DOHH2 (cell line): ENCODE results near the gene ARL6IP5.

Experiments
- H3F3A ChIP-seq: fragments of 200-600 bp; sonication (generic), shearing (Covaris generic); 2 replicates; pipeline ENCODE4 v1.6.0; 2016; ENCODE audit warnings: antibody characterized with exemption, mild to moderate bottlenecking; ENCODE audit not compliant: control insufficient read depth, insufficient read depth
- H3K27ac ChIP-seq: fragments of 200-600 bp; sonication (generic); 2 replicates; pipeline ENCODE4 v1.5.1; 2014; ENCODE audit warnings: low read depth, mild to moderate bottlenecking, low read length, moderate library complexity
- H3K27me3 ChIP-seq: fragments of 200-600 bp; sonication (generic); 2 replicates; pipeline ENCODE4 v1.6.1; 2014; ENCODE audit warnings: mild to moderate bottlenecking, low read length, mixed read lengths; ENCODE audit not compliant: control insufficient read depth
- H3K36me3 ChIP-seq: fragments of 200-600 bp; sonication (generic); 2 replicates; pipeline ENCODE4 v1.6.1; 2014; ENCODE audit warnings: mild to moderate bottlenecking, low read length, moderate library complexity, mixed read lengths; ENCODE audit not compliant: control insufficient read depth
- H3K4me1 ChIP-seq: fragments of 200-600 bp; sonication (generic); 2 replicates; pipeline ENCODE4 v1.6.1; 2014; ENCODE audit warnings: mild to moderate bottlenecking, low read length, mixed read lengths; ENCODE audit not compliant: control insufficient read depth
- H3K4me2 ChIP-seq: fragments of 200-600 bp; sonication (generic); 2 replicates; pipeline ENCODE4 v1.6.0; 2014; ENCODE audit warnings: mild to moderate bottlenecking, low read length, moderate library complexity
- H3K4me3 ChIP-seq: fragments of 200-600 bp; sonication (generic); 2 replicates; pipeline ENCODE4 v1.5.1; 2014; ENCODE audit warnings: mild to moderate bottlenecking, low read length, mixed read lengths
- H3K79me2 ChIP-seq: fragments of 200-600 bp; sonication (generic); 2 replicates; pipeline ENCODE4 v1.6.1; 2014; ENCODE audit warnings: mild to moderate bottlenecking, low read length, mixed read lengths; ENCODE audit not compliant: control insufficient read depth
- H3K9me2 ChIP-seq: fragments of 200-600 bp; sonication (generic); replicated peaks from 2 replicates; pipeline ENCODE4 v1.6.1; 2014; ENCODE audit warnings: mild to moderate bottlenecking, low read length, mixed read lengths; ENCODE audit not compliant: control insufficient read depth
- H3K9me3 ChIP-seq: fragments of 200-600 bp; sonication (generic); 2 replicates; pipeline ENCODE4 v1.6.1; 2014; ENCODE audit warnings: antibody characterized with exemption, low read length, mixed read lengths; ENCODE audit not compliant: control insufficient read depth, insufficient read depth
- H4K20me1 ChIP-seq: fragments of 200-600 bp; sonication (generic); 2 replicates; pipeline ENCODE4 v1.6.0; 2014; ENCODE audit warnings: low read depth, mild to moderate bottlenecking, antibody characterized with exemption, low read length, moderate library complexity; ENCODE audit not compliant: control insufficient read depth, insufficient read depth
- CTCF ChIP-seq: fragments of 200-600 bp; sonication (generic); IDR thresholded peaks from one replicate; pipeline ENCODE4 v1.5.1; 2014; ENCODE audit warnings: antibody characterized with exemption, mild to moderate bottlenecking, low read depth, low read length; ENCODE audit not compliant: poor library complexity, severe bottlenecking
- EZH2phosphoT487 ChIP-seq: fragments of 200-600 bp; sonication (generic); IDR thresholded peaks from 2 replicates; pipeline ENCODE4 v1.6.1; 2017; ENCODE audit warnings: borderline replicate concordance, mild to moderate bottlenecking, antibody characterized with exemption, low read length, moderate library complexity, mixed read lengths

ARL6IP5 gene

GRCh38 chr3:69119138-69119537 lies 34.4 kb downstream of the ARL6IP5 start:
- no peaks in the 10 kb centered on the region for H3K9me3 ChIP-seq
- no peaks in the 10 kb centered on the region for H3K9me2 ChIP-seq
- TF ChIP-seq CTCF (no peak), EZH2phosphoT487 (no peak)
- no peaks in the 10 kb centered on the region for H3K36me3 ChIP-seq
- H3K27ac ChIP-seq: no peak overlapping the region
- H3F3A ChIP-seq: no peaks in the 10 kb centered on the region
- H3K4me1 ChIP-seq: no peaks in the 10 kb centered on the region
- H3K27me3 ChIP-seq: peaks cover 9% of the 10 kb centered on the region; the same call in 1 of the 2 replicates
- H4K20me1 ChIP-seq: no peaks in the 10 kb centered on the region
- no peaks in the 10 kb centered on the region for H3K79me2 ChIP-seq
- no peak overlapping the region for H3K4me3 ChIP-seq
- no peak overlapping the region for H3K4me2 ChIP-seq

GRCh38 chr3:69119681-69120080 lies 34.9 kb downstream of the ARL6IP5 start:
- H3K4me2 ChIP-seq: no peak overlapping the region
- H3K4me3 ChIP-seq: no peak overlapping the region
- no peaks in the 10 kb centered on the region for H3K4me1 ChIP-seq
- H4K20me1 ChIP-seq: no peaks in the 10 kb centered on the region
- H3K36me3 ChIP-seq: no peaks in the 10 kb centered on the region
- H3K9me3 ChIP-seq: no peaks in the 10 kb centered on the region
- H3K27ac ChIP-seq: no peak overlapping the region
- H3K27me3 ChIP-seq: peaks cover 9% of the 10 kb centered on the region; the same call in 1 of the 2 replicates
- H3F3A ChIP-seq: no peaks in the 10 kb centered on the region
- H3K79me2 ChIP-seq: no peaks in the 10 kb centered on the region
- no peaks in the 10 kb centered on the region for H3K9me2 ChIP-seq
- TF ChIP-seq EZH2phosphoT487 (no peak), CTCF (no peak)

- H3K9me3 ChIP-seq: no peaks in the 10 kb centered on the region
- H3K4me1 ChIP-seq: no peaks in the 10 kb centered on the region
- H3K27me3 ChIP-seq: peaks cover 11% of the 10 kb centered on the region; the same call in 1 of the 2 replicates
- H3F3A ChIP-seq: no peaks in the 10 kb centered on the region
- no peak overlapping the region for H3K4me2 ChIP-seq
- H3K4me3 ChIP-seq: no peak overlapping the region
- no peaks in the 10 kb centered on the region for H3K79me2 ChIP-seq
- no peak overlapping the region for H3K27ac ChIP-seq
- no peaks in the 10 kb centered on the region for H4K20me1 ChIP-seq
- no peaks in the 10 kb centered on the region for H3K36me3 ChIP-seq
- no peaks in the 10 kb centered on the region for H3K9me2 ChIP-seq
- TF ChIP-seq CTCF (peak; percentile 88), EZH2phosphoT487 (no peak)
Measured at GRCh38 chr3:69120879-69121464, 36.2 kb downstream of the ARL6IP5 start.
